Psoas muscle (tissue), 8 donors: ENCODE results near the gene DIP2C. TPM values are rescaled to one million over a fixed set of nuclear protein-coding genes. Genes with fewer than 3 reads are reported as not detected.

ENCODE experiments used
- ATAC-seq, 4 donors: fragments of 200-7000 bp; cut with Tn5 transposase; one replicate each; pipeline ENCODE4 v1.9.1; 2020; ENCODE audit warnings: moderate library complexity in 3 of 4, mild to moderate bottlenecking in 2 of 4
- DNase-seq, 2 donors: peaks; one replicate each; pipeline ENCODE4 v3.0.0-alpha.2; 2020
- H3K27ac ChIP-seq: fragments of 200-600 bp; one replicate; pipeline ENCODE4 v1.8.0; 2022
- H3K27me3 ChIP-seq, 3 donors: fragments of 200-600 bp in 1 of 3; one replicate each; pipeline versions ENCODE4 v1.6.1 to v1.8.0; 2013 to 2022; ENCODE audit warnings: low read length in 2 of 3, mild to moderate bottlenecking in 2 of 3, moderate library complexity in 1 of 3; ENCODE audit not compliant: insufficient read depth in 3 of 3
- H3K36me3 ChIP-seq, 2 donors: fragments of 200-600 bp in 1 of 2; one replicate each; pipeline versions ENCODE4 v1.6.1 to v1.8.0; 2013 to 2022; ENCODE audit warnings: low read depth in 1 of 2, mild to moderate bottlenecking in 1 of 2, moderate library complexity in 1 of 2; ENCODE audit not compliant: insufficient read depth in 1 of 2
- H3K4me1 ChIP-seq: fragments of 200-600 bp; one replicate; pipeline ENCODE4 v1.8.0; 2022
- H3K4me3 ChIP-seq: fragments of 200-600 bp; one replicate; pipeline ENCODE4 v1.8.0; 2022; ENCODE audit warnings: mild to moderate bottlenecking
- H3K9me3 ChIP-seq: fragments of 200-600 bp; one replicate; pipeline ENCODE4 v1.8.0; 2022
- CTCF ChIP-seq: fragments of 200-600 bp; IDR thresholded peaks from one replicate; pipeline ENCODE4 v1.8.0; 2022; ENCODE audit warnings: antibody characterized with exemption
- WGBS, 3 donors: extraction: QIAGEN DNeasy Blood & Tissue Kit; methylation state at CpG; one replicate each; pipeline versions ENCODE4 v1.1.6 to v1.1.7; 2013; 5-methylcytosine and 5-hydroxymethylcytosine counted together
- intact Hi-C, 2 donors: fragments of 100-400 bp; cut with DNase I; formaldehyde crosslinking; loops; one replicate each; pipeline versions ENCODE4 v1.11.0 to v1.14.2; 2022
- polyA plus RNA-seq, 3 donors: library from polyadenylated mRNA; stranded (reverse); fragments of 200-250 nt; gene quantifications; one replicate each; pipeline ENCODE4 v1.2.3, GENCODE V29; 2013
- total RNA-seq, 4 donors: library from RNA; stranded (reverse); fragmentation: NEBNext Ultra II Directional in 2 of 4; extraction: Animal tissue kit (Norgen Biotek cat#: 25700) in 2 of 4; gene quantifications; one replicate each; pipeline versions ENCODE4 v1.2.1 to v1.2.4, GENCODE V29; 2021 to 2023
- donor health status: healthy with polysubstance abuse.
- donor health status: DM: no; HTN: no; CAD: no; lungs with moderate emphysema.
- donor health status: Bipolar disorder and iron deficiency.
- donor health status: healthy.
- donor health status: DM: yes; HTN: yes; CAD: no.
- donor health status: DM: no; HTN: no; CAD: no.
- donor health status: DM: no; HTN: no; CAD: no.
- donor health status: DM: yes; HTN: yes; CAD: no.

The DIP2C gene
- total and polyA plus RNA-seq, 7 donors = 7.7 to 32.0 (median 25.0) TPM

- no peak for TF ChIP-seq CTCF
- peaks cover 22% of the 10 kb centered on the region for H3K4me1 ChIP-seq
- WGBS, 3 donors = 87 to 92% (median 89%) methylated on average over 25 of the region's 25 CpGs
- no peak overlapping the region for H3K4me3 ChIP-seq
- no peak overlapping the region for H3K27ac ChIP-seq
- intact Hi-C loops = no loop called here
- H3K9me3 ChIP-seq = no peaks in the 10 kb centered on the region
- no peaks in the 10 kb centered on the region for H3K36me3 ChIP-seq
- H3K27me3 ChIP-seq = no peaks in the 10 kb centered on the region
- no peak for ATAC-seq
- no peak for DNase-seq
Measured at GRCh38 chr10:519716-520401, 169.6 kb downstream of the DIP2C start.

- peaks cover 27% of the 10 kb centered on the region for H3K4me1 ChIP-seq
- H3K27ac ChIP-seq = no peak overlapping the region
- intact Hi-C loops = no loop called here
- WGBS, 3 donors = 77 to 80% (median 78%) methylated on average over 16 of the region's 16 CpGs
- no peaks in the 10 kb centered on the region for H3K9me3 ChIP-seq
- no peaks in the 10 kb centered on the region for H3K36me3 ChIP-seq
- DNase-seq = no peak
- no peak for TF ChIP-seq CTCF
- H3K27me3 ChIP-seq = no peaks in the 10 kb centered on the region
- ATAC-seq = peak in 1 of 4 donors; percentile 52
- no peak overlapping the region for H3K4me3 ChIP-seq
Measured at GRCh38 chr10:519055-519715, 170.3 kb downstream of the DIP2C start.

GRCh38 chr10:517872-518475 is 171.5 kb downstream of the DIP2C start:
- 54 to 73% (median 56%) methylated on average over 15 of the region's 15 CpGs for WGBS, 3 donors

GRCh38 chr10:517241-517830 is 172.1 kb downstream of the DIP2C start:
- Histone ChIP-seq H3K36me3 (no peaks in the 10 kb centered on the region), H3K4me1 (peaks cover 34% of the 10 kb centered on the region), H3K9me3 (no peaks in the 10 kb centered on the region), H3K4me3 (no peak overlapping the region), H3K27me3 (no peaks in the 10 kb centered on the region), H3K27ac (peak overlapping the region; percentile 14)
- intact Hi-C loops = no loop called here
- ATAC-seq (no peak), DNase-seq (no peak)
- TF ChIP-seq CTCF = no peak
- 48 to 70% (median 49%) methylated on average over 11 of the region's 11 CpGs for WGBS, 3 donors

More at GRCh38 chr10:517872-518475, 171.5 kb downstream of the DIP2C start:
- peak; percentile 27 to 61 (median 36) for ATAC-seq
- Histone ChIP-seq H3K27ac (peak overlapping the region; percentile 14), H3K9me3 (no peaks in the 10 kb centered on the region), H3K4me3 (no peak overlapping the region), H3K4me1 (peaks cover 35% of the 10 kb centered on the region), H3K27me3 (no peaks in the 10 kb centered on the region), H3K36me3 (no peaks in the 10 kb centered on the region)
- intact Hi-C loops = no loop called here
- DNase-seq = peak in 1 of 2 donors; percentile 13
- no peak for TF ChIP-seq CTCF
